SU-DHL-6 (cell line): ENCODE data around the gene ARL10.

Experiments used
- EZH2phosphoT487 ChIP-seq: fragments of 200-600 bp; sonication (generic), shearing (Covaris generic); conservative IDR thresholded peaks from 2 replicates; pipeline ENCODE4 v1.6.1; 2018; ENCODE audit warnings: mild to moderate bottlenecking, antibody characterized with exemption, low read length, moderate library complexity, mixed read lengths
- TF ChIP-seq, protein P1 (sequence below): fragments of 200-600 bp; sonication (generic); IDR thresholded peaks from one replicate; pipeline ENCODE4 v1.5.1; 2017; ENCODE audit warnings: antibody characterized with exemption, mild to moderate bottlenecking, low read length, moderate library complexity; ENCODE audit not compliant: insufficient read depth, poor library complexity, severe bottlenecking

DNA sequence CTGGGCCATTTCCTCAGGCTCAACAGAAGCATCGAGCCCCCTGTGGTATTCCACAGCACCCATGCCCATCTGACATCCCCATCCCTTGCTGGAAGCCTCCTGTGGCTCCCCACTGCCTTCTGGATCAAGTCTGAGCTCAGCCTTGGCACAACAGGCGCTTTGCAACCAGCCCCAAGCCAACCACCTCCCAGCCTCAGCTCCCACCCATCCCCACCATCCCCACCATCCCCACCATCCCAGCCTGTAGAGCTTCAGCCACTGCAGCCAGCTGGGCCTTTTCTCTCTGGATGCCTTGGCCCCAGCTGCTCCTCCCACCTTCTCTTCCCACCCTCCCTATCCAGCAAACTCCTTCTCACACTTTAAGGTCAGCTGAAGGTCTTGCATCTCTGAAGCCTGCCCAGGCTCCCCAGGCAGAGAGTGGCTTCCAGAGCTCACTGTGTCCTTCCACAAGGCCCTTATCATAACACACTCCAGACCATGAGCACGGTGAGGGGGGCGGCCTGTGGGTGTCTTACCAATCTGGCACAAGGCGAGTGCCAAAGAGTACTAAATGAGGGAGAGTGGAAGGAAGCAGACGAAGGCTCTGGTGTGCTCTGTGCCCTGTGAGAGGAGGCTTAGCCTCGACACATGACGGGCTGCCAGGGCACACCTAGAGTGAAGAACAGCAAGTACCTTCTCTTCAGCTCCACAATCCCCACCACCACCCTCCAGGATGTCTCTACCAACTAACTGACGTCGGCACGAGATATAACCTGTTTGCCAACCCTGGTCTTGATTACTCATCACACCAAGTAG is 29.8 kb downstream of the ARL10 start:
- TF ChIP-seq, protein P1, sequence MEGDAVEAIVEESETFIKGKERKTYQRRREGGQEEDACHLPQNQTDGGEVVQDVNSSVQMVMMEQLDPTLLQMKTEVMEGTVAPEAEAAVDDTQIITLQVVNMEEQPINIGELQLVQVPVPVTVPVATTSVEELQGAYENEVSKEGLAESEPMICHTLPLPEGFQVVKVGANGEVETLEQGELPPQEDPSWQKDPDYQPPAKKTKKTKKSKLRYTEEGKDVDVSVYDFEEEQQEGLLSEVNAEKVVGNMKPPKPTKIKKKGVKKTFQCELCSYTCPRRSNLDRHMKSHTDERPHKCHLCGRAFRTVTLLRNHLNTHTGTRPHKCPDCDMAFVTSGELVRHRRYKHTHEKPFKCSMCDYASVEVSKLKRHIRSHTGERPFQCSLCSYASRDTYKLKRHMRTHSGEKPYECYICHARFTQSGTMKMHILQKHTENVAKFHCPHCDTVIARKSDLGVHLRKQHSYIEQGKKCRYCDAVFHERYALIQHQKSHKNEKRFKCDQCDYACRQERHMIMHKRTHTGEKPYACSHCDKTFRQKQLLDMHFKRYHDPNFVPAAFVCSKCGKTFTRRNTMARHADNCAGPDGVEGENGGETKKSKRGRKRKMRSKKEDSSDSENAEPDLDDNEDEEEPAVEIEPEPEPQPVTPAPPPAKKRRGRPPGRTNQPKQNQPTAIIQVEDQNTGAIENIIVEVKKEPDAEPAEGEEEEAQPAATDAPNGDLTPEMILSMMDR = no peak
- TF ChIP-seq EZH2phosphoT487 = no peak
